Fibroblast of pulmonary artery (primary cell): Measurements from ENCODE around the gene WDPCP.

ENCODE experiments used
- DNase-seq: peaks from one replicate; pipeline ENCODE4 v3.0.0-alpha.2; 2010; ENCODE audit warnings: low read depth
- H3K4me3 ChIP-seq: replicated peaks from 2 replicates; pipeline ENCODE4 v1.5.1; 2011; ENCODE audit warnings: low read depth, mild to moderate bottlenecking, control low read depth, low read length, moderate library complexity
- CTCF ChIP-seq: IDR thresholded peaks from 2 replicates; pipeline ENCODE4 v1.5.1; 2011; ENCODE audit warnings: mild to moderate bottlenecking, control low read depth, low read length, inconsistent platforms; ENCODE audit errors: missing control alignments

Gene WDPCP

GRCh38 chr2:63604666-63605065, 16.4 kb upstream of the WDPCP start:
- no peak for TF ChIP-seq CTCF
- no peak overlapping the region for H3K4me3 ChIP-seq
- no peak for DNase-seq

- DNase-seq = no peak
- H3K4me3 ChIP-seq = no peak overlapping the region
- no peak for TF ChIP-seq CTCF
Observed at GRCh38 chr2:63600881-63601460, 12.7 kb upstream of the WDPCP start.

- DNase-seq = no peak
- no peak for TF ChIP-seq CTCF
- no peak overlapping the region for H3K4me3 ChIP-seq
Observed at GRCh38 chr2:63598981-63599380, 10.7 kb upstream of the WDPCP start.

GRCh38 chr2:63596401-63596883, 8.2 kb upstream of the WDPCP start:
- H3K4me3 ChIP-seq = no peak overlapping the region
- TF ChIP-seq CTCF = no peak
- DNase-seq = no peak

GRCh38 chr2:63594660-63595059, 6.4 kb upstream of the WDPCP start:
- DNase-seq = no peak
- no peak for TF ChIP-seq CTCF
- no peak overlapping the region for H3K4me3 ChIP-seq

GRCh38 chr2:63591566-63592175, 3.4 kb upstream of the WDPCP start:
- H3K4me3 ChIP-seq = no peak overlapping the region
- no peak for TF ChIP-seq CTCF
- DNase-seq = no peak
